Ishikawa (cell line): Measurements from ENCODE around the gene FOXJ3.

ENCODE experiments used
- EP300 ChIP-seq: IDR thresholded peaks from 2 replicates; pipeline ENCODE4 v1.6.1; 2012; ENCODE audit warnings: borderline replicate concordance
- MAX ChIP-seq: IDR thresholded peaks from 2 replicates; pipeline ENCODE4 v1.6.1; 2012
- REST ChIP-seq: IDR thresholded peaks from 2 replicates; pipeline ENCODE4 v1.6.1; 2012; ENCODE audit warnings: low read depth, mild to moderate bottlenecking
- TEAD4 ChIP-seq: IDR thresholded peaks from 2 replicates; pipeline ENCODE4 v1.6.1; 2012
- USF1 ChIP-seq: IDR thresholded peaks from 2 replicates; pipeline ENCODE4 v1.6.1; 2012
- YY1 ChIP-seq: IDR thresholded peaks from 2 replicates; pipeline ENCODE4 v1.6.1; 2012; ENCODE audit warnings: low read depth

DNA sequence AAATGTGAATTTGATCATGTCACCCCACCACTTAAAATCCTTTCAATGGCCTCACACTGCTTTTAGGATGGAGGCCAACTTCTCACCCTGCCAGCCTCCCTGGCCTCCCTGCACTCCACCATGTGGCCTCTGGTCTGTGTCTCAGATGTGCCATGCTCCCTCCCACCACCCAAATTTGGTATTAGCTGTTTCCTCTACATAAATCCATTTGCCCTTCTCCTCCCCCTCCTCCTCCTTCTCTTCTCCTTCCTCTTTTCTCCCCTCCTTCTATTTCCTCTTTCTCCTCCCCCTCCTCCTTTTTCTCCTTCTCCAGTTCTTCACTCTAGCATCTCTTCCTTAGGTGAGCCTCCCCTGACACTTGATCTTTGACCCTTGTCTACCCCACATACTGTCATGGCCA, 198.6 kb downstream of the FOXJ3 start:
- TF ChIP-seq REST (no peak), MAX (no peak), YY1 (no peak), TEAD4 (no peak), EP300 (no peak), USF1 (no peak)
